A549 (cell line): ENCODE data around the gene INKA1. TPM values are rescaled to one million over a fixed set of nuclear protein-coding genes. Genes with fewer than 3 reads are reported as not detected.

ENCODE experiments used
- ATAC-seq, 2 experiments: fragments of 200-7000 bp in 1 of 2; fragments of >200 bp in 1 of 2; cut with Nextera tagmentation in 1 of 2; cut with Tn5 transposase in 1 of 2; 3 replicates each; pipeline versions ENCODE4 v1.8.0 to v1.9.1; 2018 to 2020; ENCODE audit warnings: mild to moderate bottlenecking in 1 of 2, moderate library complexity in 1 of 2
- CTCF ChIA-PET: fragments of 300-600 bp; sonication (Branson Sonifier 250); formaldehyde crosslinking; extraction: SDS; loops from one replicate; lab custom pipeline; 2021; ENCODE audit warnings: antibody characterized with exemption, inconsistent platforms; lab: Yijun Ruan, JAX
- POLR2A ChIA-PET: fragments of 350-600 bp; formaldehyde crosslinking; extraction: SDS; loops from one replicate; lab custom pipeline; 2021; ENCODE audit warnings: antibody characterized with exemption, inconsistent platforms; lab: Yijun Ruan, JAX
- DNase-seq, 2 experiments: peaks; one replicate each; pipeline versions ENCODE4 v3.0.0 to v3.0.0-alpha.2; 2011 to 2016; ENCODE audit warnings: low read depth in 1 of 2, low spot score in 1 of 2
- FAIRE-seq: peaks from 2 replicates; lab custom pipeline; 2011; peaks lifted over from hg19 to GRCh38; lab: Jason Lieb, UNC
- H3K27ac ChIP-seq, 2 experiments: fragments of >200 bp; sonication (Bioruptor Twin); formaldehyde crosslinking; 3 replicates each; pipeline ENCODE4 v1.5.1; 2016 to 2017
- H3K4me1 ChIP-seq: fragments of >200 bp; sonication (Bioruptor Twin); formaldehyde crosslinking; 3 replicates; pipeline ENCODE4 v1.6.1; 2016
- H3K4me2 ChIP-seq: fragments of >200 bp; sonication (Bioruptor Twin); formaldehyde crosslinking; 3 replicates; pipeline ENCODE4 v1.6.1; 2016
- H3K4me3 ChIP-seq: fragments of >200 bp; sonication (Bioruptor Twin); formaldehyde crosslinking; 3 replicates; pipeline ENCODE4 v1.5.1; 2016
- H3K9me3 ChIP-seq: fragments of >200 bp; sonication (Bioruptor Twin); formaldehyde crosslinking; 3 replicates; pipeline ENCODE4 v1.6.1; 2016
- BCL3 ChIP-seq: fragments of >200 bp; sonication (Bioruptor Twin); formaldehyde crosslinking; IDR thresholded peaks from 3 replicates; pipeline ENCODE4 v1.6.1; 2016
- BHLHE40 ChIP-seq: IDR thresholded peaks from 2 replicates; pipeline ENCODE4 v1.6.1; 2012; ENCODE audit warnings: low read depth, low read length, inconsistent platforms
- CBX2 ChIP-seq: fragments of 200-600 bp; sonication (generic); IDR thresholded peaks from 2 replicates; pipeline ENCODE4 v1.6.1; 2016; ENCODE audit warnings: low read depth, mild to moderate bottlenecking, borderline replicate concordance
- CEBPB ChIP-seq, 2 experiments: fragments of >200 bp in 1 of 2; sonication (Bioruptor Twin) in 1 of 2; formaldehyde crosslinking in 1 of 2; IDR thresholded peaks; 2 replicates each; pipeline ENCODE4 v1.6.1; 2012 to 2016
- CHD2 ChIP-seq: fragments of 150-350 bp; IDR thresholded peaks from 2 replicates; pipeline ENCODE4 v1.6.1; 2014; ENCODE audit warnings: low read length; ENCODE audit not compliant: partially characterized antibody
- E2F6 ChIP-seq: IDR thresholded peaks from 2 replicates; pipeline ENCODE4 v1.6.1; 2012; ENCODE audit warnings: low read depth, borderline replicate concordance
- GATA3 ChIP-seq: IDR thresholded peaks from 2 replicates; pipeline ENCODE4 v1.6.1; 2012; ENCODE audit warnings: borderline replicate concordance
- HDAC2 ChIP-seq: fragments of 200-600 bp; sonication (generic); IDR thresholded peaks from 2 replicates; pipeline ENCODE4 v1.6.1; 2016
- HEYL ChIP-seq: fragments of 250-450 bp; sonication (Bioruptor Pico); IDR thresholded peaks from 2 replicates; pipeline ENCODE4 v1.8.0; 2021; ENCODE audit warnings: mild to moderate bottlenecking, moderate library complexity
- HMGXB4 ChIP-seq: fragments of 250-450 bp; sonication (Bioruptor Pico); IDR thresholded peaks from 2 replicates; pipeline ENCODE4 v1.5.0; 2021; ENCODE audit warnings: mild to moderate bottlenecking, moderate library complexity, borderline replicate concordance
- HOXA7 ChIP-seq: fragments of 250-450 bp; sonication (Bioruptor Pico); IDR thresholded peaks from 2 replicates; pipeline ENCODE4 v1.5.0; 2020; ENCODE audit warnings: mild to moderate bottlenecking, moderate library complexity
- HOXB13 ChIP-seq: fragments of 250-450 bp; sonication (Bioruptor Pico); IDR thresholded peaks from 2 replicates; pipeline ENCODE4 v1.5.0; 2020; ENCODE audit warnings: low read depth, mild to moderate bottlenecking, moderate library complexity
- HOXB5 ChIP-seq: fragments of 250-450 bp; sonication (Bioruptor Pico); IDR thresholded peaks from 2 replicates; pipeline ENCODE4 v1.5.0; 2020; ENCODE audit warnings: mild to moderate bottlenecking, moderate library complexity
- JUN ChIP-seq, 2 experiments: fragments of >200 bp; sonication (Bioruptor Twin); formaldehyde crosslinking; IDR thresholded peaks; 2 replicates in 1 of 2; 3 replicates in 1 of 2; pipeline ENCODE4 v1.6.1; 2016 to 2017
- MAFK ChIP-seq: fragments of 450-650 bp; IDR thresholded peaks from 2 replicates; pipeline ENCODE4 v1.6.1; 2014; ENCODE audit not compliant: partially characterized antibody
- MAZ ChIP-seq: fragments of 150-350 bp; IDR thresholded peaks from 2 replicates; pipeline ENCODE4 v1.6.1; 2014; ENCODE audit warnings: antibody characterized with exemption, low read depth, low read length, borderline replicate concordance
- MYC ChIP-seq: IDR thresholded peaks from 2 replicates; pipeline ENCODE4 v1.6.1; 2012; ENCODE audit warnings: mild to moderate bottlenecking, inconsistent platforms, low read length, improper control_type of control experiment, borderline replicate concordance
- NFE2L2 ChIP-seq: fragments of 150-350 bp; conservative IDR thresholded peaks from 2 replicates; pipeline ENCODE4 v1.6.1; 2014; ENCODE audit warnings: low read length
- NPAS2 ChIP-seq: fragments of 250-450 bp; sonication (Bioruptor Pico); IDR thresholded peaks from 2 replicates; pipeline ENCODE4 v1.8.0; 2022; ENCODE audit warnings: mild to moderate bottlenecking, moderate library complexity, borderline replicate concordance
- NR3C1 ChIP-seq: fragments of >200 bp; sonication (Bioruptor Twin); formaldehyde crosslinking; IDR thresholded peaks from 3 replicates; pipeline ENCODE4 v1.6.1; 2017
- PHF8 ChIP-seq: fragments of 200-600 bp; sonication (generic); IDR thresholded peaks from 2 replicates; pipeline ENCODE4 v1.6.1; 2016; ENCODE audit warnings: low read depth, mild to moderate bottlenecking, antibody characterized with exemption, moderate library complexity, borderline replicate concordance
- POLR2A ChIP-seq: IDR thresholded peaks from 2 replicates; pipeline ENCODE4 v1.6.1; 2012; ENCODE audit warnings: mild to moderate bottlenecking, low read length
- POLR2AphosphoS2 ChIP-seq: conservative IDR thresholded peaks from 2 replicates; pipeline ENCODE4 v1.6.1; 2012; ENCODE audit warnings: low read length, improper control_type of control experiment, inconsistent platforms
- RCOR1 ChIP-seq: fragments of 150-350 bp; IDR thresholded peaks from 2 replicates; pipeline ENCODE4 v1.6.1; 2014; ENCODE audit warnings: antibody characterized with exemption, low read length, low read depth
- RNF2 ChIP-seq: fragments of 200-600 bp; sonication (generic); IDR thresholded peaks from 2 replicates; pipeline ENCODE4 v1.6.1; 2016; ENCODE audit warnings: low read depth, mild to moderate bottlenecking, antibody characterized with exemption, moderate library complexity, borderline replicate concordance
- SMC3 ChIP-seq: fragments of >200 bp; sonication (Bioruptor Twin); formaldehyde crosslinking; IDR thresholded peaks from 3 replicates; pipeline ENCODE4 v1.6.1; 2018; ENCODE audit warnings: inconsistent platforms
- TFCP2L1 ChIP-seq: fragments of 250-450 bp; sonication (Bioruptor Pico); IDR thresholded peaks from 2 replicates; pipeline ENCODE4 v1.5.0; 2021; ENCODE audit warnings: mild to moderate bottlenecking
- TP53 ChIP-seq: fragments of 250-450 bp; sonication (Bioruptor Pico); IDR thresholded peaks from 2 replicates; pipeline ENCODE4 v1.5.0; 2021; ENCODE audit warnings: mild to moderate bottlenecking, moderate library complexity
- ZC3H11A ChIP-seq: fragments of 450-650 bp; IDR thresholded peaks from 2 replicates; pipeline ENCODE4 v1.6.1; 2014; ENCODE audit warnings: antibody characterized with exemption, mild to moderate bottlenecking
- ZFP36 ChIP-seq: fragments of 450-650 bp; IDR thresholded peaks from 2 replicates; pipeline ENCODE4 v1.6.1; 2014; ENCODE audit warnings: borderline replicate concordance; ENCODE audit not compliant: partially characterized antibody
- WGBS: methylation state at CpG from one replicate; pipeline ENCODE4 v1.1.6; 2017; ENCODE audit errors: missing lambda C conversion rate; 5-methylcytosine and 5-hydroxymethylcytosine counted together
- polyA plus RNA-seq, 4 experiments: library from polyadenylated mRNA; depleted of rRNA in 3 of 4; stranded (reverse); fragments of >200 nt; fragmentation: RNase III in 1 of 4; extraction: RNeasy Plus Mini Kit Qiagen cat#74134 plus additional on column Dnase treatment in 1 of 4; gene quantifications; 2 replicates in 3 of 4; 3 replicates in 1 of 4; pipeline ENCODE4 v1.2.3, GENCODE V29; 2011 to 2017
- TF ChIP-seq, protein P1 (sequence below): fragments of 250-450 bp; sonication (Bioruptor Pico); IDR thresholded peaks from 2 replicates; pipeline ENCODE4 v1.5.0; 2020; ENCODE audit warnings: low read depth, mild to moderate bottlenecking, moderate library complexity
- TF ChIP-seq, protein P2 (sequence below): IDR thresholded peaks from 2 replicates; pipeline ENCODE4 v1.6.1; 2012

The INKA1 gene
- polyA plus RNA-seq, 2 of the 4 experiments (the other 2 are of a cell fraction): 0.39 to 0.74 TPM

DNA sequence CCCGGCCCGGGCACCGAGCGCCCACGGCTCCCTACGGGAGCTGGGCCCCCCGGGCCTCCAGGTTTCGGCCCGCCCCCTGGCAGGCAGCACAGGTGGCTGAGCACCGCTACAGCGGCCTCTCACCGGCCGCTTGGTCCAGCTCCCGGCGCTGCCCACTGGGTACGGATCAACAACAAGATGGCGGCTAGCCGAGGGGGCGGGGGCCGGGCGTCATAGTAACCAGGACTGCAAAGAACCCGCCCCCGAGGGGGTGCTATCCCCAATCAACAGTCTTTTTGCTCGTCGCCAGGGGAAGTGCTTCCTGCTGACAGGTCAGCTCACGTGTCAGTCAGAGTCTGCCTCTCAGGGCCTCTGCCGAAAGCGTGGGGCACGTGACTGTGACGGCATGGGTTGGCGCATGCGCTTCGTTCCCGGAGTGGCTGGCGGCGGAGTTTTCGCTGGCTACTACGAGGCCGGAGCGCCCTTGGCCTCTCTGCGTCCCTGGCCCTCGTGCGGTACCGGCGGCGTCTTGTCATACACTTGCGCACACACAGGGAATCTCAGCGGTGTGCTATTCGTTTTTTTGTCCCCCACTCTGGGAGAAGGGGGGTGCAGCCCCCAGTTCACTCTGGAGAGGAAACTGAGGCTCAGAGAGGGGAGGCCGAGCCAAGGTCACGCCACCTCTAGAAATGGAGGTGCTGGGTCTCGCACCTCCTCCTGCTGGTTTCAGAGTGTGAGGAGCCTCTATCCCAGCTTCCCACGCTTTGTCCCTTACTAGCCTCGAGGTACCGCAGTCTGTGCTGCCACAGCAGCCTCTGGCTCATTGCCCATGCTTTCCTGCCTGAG lies 16.5 kb upstream of the INKA1 start, which contains the start of gene IP6K1 (continued):
- no peak for TF ChIP-seq MAFK
- no peak for TF ChIP-seq ZC3H11A
- TF ChIP-seq RNF2: peak; percentile 64; the same call in 1 of the 2 replicates
- peak; percentile 53; the same call in 1 of the 2 replicates for TF ChIP-seq NPAS2 (CRISPR knock-in tag)
- TF ChIP-seq HEYL (CRISPR knock-in tag): peak; percentile 60; the same call in 1 of the 2 replicates
- no peak for TF ChIP-seq HDAC2
- TF ChIP-seq HOXB5 (CRISPR knock-in tag): peak; percentile 57; the same call in 1 of the 2 replicates
- TF ChIP-seq BCL3: no peak
- 0 out of 2 replicates have a peak, but pooled peaks have one; percentile 61 for TF ChIP-seq TFCP2L1
- no peak for TF ChIP-seq NFE2L2
- TF ChIP-seq HMGXB4 (CRISPR knock-in tag): no peak
- TF ChIP-seq, protein P1, sequence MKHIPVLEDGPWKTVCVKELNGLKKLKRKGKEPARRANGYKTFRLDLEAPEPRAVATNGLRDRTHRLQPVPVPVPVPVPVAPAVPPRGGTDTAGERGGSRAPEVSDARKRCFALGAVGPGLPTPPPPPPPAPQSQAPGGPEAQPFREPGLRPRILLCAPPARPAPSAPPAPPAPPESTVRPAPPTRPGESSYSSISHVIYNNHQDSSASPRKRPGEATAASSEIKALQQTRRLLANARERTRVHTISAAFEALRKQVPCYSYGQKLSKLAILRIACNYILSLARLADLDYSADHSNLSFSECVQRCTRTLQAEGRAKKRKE (CRISPR knock-in tag): peak; percentile 79; the same call in 1 of the 2 replicates
- TF ChIP-seq MAZ: no peak
- TF ChIP-seq BHLHE40: peak; percentile 83
- TF ChIP-seq PHF8: peak; percentile 41; the same call in 1 of the 2 replicates
- no peak for TF ChIP-seq GATA3
- TF ChIP-seq E2F6: peak; percentile 91
- TF ChIP-seq, protein P2, sequence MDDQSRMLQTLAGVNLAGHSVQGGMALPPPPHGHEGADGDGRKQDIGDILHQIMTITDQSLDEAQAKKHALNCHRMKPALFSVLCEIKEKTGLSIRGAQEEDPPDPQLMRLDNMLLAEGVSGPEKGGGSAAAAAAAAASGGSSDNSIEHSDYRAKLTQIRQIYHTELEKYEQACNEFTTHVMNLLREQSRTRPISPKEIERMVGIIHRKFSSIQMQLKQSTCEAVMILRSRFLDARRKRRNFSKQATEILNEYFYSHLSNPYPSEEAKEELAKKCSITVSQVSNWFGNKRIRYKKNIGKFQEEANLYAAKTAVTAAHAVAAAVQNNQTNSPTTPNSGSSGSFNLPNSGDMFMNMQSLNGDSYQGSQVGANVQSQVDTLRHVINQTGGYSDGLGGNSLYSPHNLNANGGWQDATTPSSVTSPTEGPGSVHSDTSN: peak; percentile 98
- no peak for TF ChIP-seq CEBPB (IDR thresholded peaks at IDR 0.05)
- TF ChIP-seq TP53: 0 out of 2 replicates have a peak, but pooled peaks have one; percentile 69
- peak; percentile 89 for TF ChIP-seq POLR2A

- Histone ChIP-seq H3K4me3 (peak overlapping the region; percentile 82; the same call in 1 of the 3 replicates), H3K4me2 (peak overlapping the region; percentile 96), H3K4me1 (peaks cover 11% of the 10 kb centered on the region), H3K9me3 (no peaks in the 10 kb centered on the region), H3K27ac (peak overlapping the region; percentile 87 to 93)
- CTCF ChIA-PET: interaction anchor here (1.3 to 2.0 kb wide), 3 partner anchors 12 to 52 kb away, joined by 3 to 11 read pairs (median 5); partner anchors contain the start of genes CDHR4 and INKA1
- FAIRE-seq: no peak
- 59% methylated on average over 3 of the region's 3 CpGs for WGBS
- ATAC-seq: no peak
- POLR2A ChIA-PET: no interaction called here
- no peak for DNase-seq
- TF ChIP-seq MYC: no peak
- TF ChIP-seq CHD2: no peak
- TF ChIP-seq E2F6: no peak
- TF ChIP-seq NR3C1: no peak
- no peak for TF ChIP-seq JUN (IDR thresholded peaks at IDR 0.05)
- no peak for TF ChIP-seq HDAC2
- no peak for TF ChIP-seq POLR2AphosphoS2
- no peak for TF ChIP-seq HOXB13 (CRISPR knock-in tag)
- no peak for TF ChIP-seq BCL3
- TF ChIP-seq RCOR1: no peak
- no peak for TF ChIP-seq ZFP36
- no peak for TF ChIP-seq NFE2L2
- no peak for TF ChIP-seq SMC3
- TF ChIP-seq CBX2: no peak
- TF ChIP-seq BHLHE40: no peak
- no peak for TF ChIP-seq HOXA7 (CRISPR knock-in tag)
Observed at GRCh38 chr3:49787182-49787464, 15.9 kb upstream of the INKA1 start.
